ENCODE results near the gene TGM4. TPM values are rescaled to one million over a fixed set of nuclear protein-coding genes. Genes with fewer than 3 reads are reported as not detected.

TGM4 gene
- not detected in 2 replicates for total RNA-seq

DNA sequence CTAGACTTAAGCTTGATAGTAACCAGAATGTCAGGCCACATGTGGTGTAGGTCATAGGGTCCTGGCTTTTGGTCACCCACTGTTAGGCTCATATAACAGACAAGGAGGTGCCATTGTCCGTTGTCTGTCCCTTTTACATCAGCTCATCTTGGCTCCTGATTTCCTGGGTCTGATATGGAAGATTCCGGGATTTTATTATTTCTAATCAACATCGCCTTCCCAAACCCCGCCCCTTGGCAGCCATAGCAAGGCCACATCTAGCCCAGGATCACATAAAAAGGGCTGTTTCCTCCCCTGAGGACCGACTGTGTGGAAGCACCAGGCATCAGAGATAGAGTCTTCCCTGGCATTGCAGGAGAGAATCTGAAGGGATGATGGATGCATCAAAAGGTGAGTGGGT is at the start of gene TGM4:
TSS of gene TGM4 (plus strand) at position 301 of the 400 bp plus-strand sequence. CDS start at position 372, 71 bp downstream.
- DNase-seq (no peak), ATAC-seq (ENCODE audit: low read depth) (no peak)
- POLR2A ChIA-PET = no interaction called here
- TF ChIP-seq, protein P1, sequence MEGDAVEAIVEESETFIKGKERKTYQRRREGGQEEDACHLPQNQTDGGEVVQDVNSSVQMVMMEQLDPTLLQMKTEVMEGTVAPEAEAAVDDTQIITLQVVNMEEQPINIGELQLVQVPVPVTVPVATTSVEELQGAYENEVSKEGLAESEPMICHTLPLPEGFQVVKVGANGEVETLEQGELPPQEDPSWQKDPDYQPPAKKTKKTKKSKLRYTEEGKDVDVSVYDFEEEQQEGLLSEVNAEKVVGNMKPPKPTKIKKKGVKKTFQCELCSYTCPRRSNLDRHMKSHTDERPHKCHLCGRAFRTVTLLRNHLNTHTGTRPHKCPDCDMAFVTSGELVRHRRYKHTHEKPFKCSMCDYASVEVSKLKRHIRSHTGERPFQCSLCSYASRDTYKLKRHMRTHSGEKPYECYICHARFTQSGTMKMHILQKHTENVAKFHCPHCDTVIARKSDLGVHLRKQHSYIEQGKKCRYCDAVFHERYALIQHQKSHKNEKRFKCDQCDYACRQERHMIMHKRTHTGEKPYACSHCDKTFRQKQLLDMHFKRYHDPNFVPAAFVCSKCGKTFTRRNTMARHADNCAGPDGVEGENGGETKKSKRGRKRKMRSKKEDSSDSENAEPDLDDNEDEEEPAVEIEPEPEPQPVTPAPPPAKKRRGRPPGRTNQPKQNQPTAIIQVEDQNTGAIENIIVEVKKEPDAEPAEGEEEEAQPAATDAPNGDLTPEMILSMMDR (IDR thresholded peaks at IDR 0.05) = no peak
- intact Hi-C loops (cut with micrococcal nuclease) = no loop called here
- Mint-ChIP-seq H3K27me3 (peaks cover 2% of the 10 kb centered on the region), H3K27ac (no peak within 1 kb of the TSS), H3K4me1 (no peaks in the 10 kb centered on the region), H3K36me3 (ENCODE audit: low read depth) (no peaks in the 10 kb centered on the region), H3K9me3 (no peaks in the 10 kb centered on the region), H3K4me3 (no peak within 1 kb of the TSS)
- CTCF ChIA-PET = no interaction called here

DNA sequence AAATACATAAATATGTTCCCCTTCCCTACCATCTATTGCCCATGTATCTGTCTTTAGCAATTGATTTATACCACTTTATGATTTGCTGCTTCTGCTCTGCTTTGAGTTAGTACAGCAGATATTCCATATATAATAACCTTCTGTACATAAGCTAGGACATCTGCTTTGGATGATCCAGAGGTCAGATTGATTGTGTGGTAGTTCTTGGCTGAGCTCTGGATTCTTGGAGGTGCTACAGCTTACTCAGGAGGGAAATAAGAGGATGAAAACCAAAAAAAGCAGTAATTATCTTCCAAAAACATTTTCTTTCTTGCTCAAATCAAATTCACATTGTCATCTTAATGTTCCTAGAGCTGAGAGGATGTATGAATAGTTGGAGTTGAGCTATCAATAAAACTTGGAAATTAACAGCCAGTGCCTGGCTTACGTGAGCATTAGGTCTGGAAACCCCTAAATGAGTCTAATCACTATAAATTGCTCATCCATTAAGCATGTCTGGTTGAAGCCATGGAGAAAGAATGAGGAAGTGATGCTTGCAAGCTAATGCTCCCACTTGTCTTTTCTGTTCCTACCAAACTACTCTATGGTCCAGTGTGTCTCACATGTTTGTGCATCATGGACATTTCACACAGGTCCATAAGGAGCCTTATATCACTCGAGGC is 49.0 kb upstream of the TGM4 start:
- Mint-ChIP-seq H3K27ac (no peak overlapping the region), H3K4me1 (peaks cover 10% of the 10 kb centered on the region), H3K36me3 (ENCODE audit: low read depth) (no peaks in the 10 kb centered on the region), H3K27me3 (no peaks in the 10 kb centered on the region), H3K4me3 (no peak overlapping the region), H3K9me3 (no peaks in the 10 kb centered on the region)
- ChIA-PET CTCF (no interaction called here), POLR2A (no interaction called here)
- TF ChIP-seq, protein P1 (IDR thresholded peaks at IDR 0.05) = no peak
- no peak for ATAC-seq (ENCODE audit: low read depth)
- DNase-seq = no peak
- intact Hi-C loops (cut with micrococcal nuclease) = no loop called here

DNA sequence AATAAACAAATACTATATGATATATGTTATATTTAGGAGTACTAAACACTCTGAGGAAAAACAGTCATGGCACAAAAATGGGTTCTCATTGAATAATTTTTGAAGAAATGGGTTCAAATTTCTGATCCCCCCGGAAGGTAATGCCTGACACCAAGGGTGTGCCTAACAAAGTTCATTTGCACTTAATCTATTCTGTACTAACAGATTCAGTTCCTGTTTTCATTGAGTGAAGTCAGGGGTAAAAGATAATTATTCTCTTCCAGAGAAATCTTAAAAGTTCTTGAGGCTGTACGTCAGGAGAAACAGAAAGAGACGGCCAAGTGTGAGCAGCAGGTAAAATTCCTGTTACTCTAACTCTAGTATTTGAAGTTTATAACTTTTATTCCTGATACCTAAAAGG is 47.2 kb upstream of the TGM4 start:
- Mint-ChIP-seq H3K36me3 (ENCODE audit: low read depth) (no peaks in the 10 kb centered on the region), H3K4me1 (peaks cover 10% of the 10 kb centered on the region), H3K27me3 (no peaks in the 10 kb centered on the region), H3K9me3 (no peaks in the 10 kb centered on the region), H3K4me3 (no peak overlapping the region), H3K27ac (no peak overlapping the region)
- ChIA-PET CTCF (no interaction called here), POLR2A (no interaction called here)
- DNase-seq = no peak
- TF ChIP-seq, protein P1 (IDR thresholded peaks at IDR 0.05) = no peak
- intact Hi-C loops (cut with micrococcal nuclease) = no loop called here
- ATAC-seq (ENCODE audit: low read depth) = no peak

DNA sequence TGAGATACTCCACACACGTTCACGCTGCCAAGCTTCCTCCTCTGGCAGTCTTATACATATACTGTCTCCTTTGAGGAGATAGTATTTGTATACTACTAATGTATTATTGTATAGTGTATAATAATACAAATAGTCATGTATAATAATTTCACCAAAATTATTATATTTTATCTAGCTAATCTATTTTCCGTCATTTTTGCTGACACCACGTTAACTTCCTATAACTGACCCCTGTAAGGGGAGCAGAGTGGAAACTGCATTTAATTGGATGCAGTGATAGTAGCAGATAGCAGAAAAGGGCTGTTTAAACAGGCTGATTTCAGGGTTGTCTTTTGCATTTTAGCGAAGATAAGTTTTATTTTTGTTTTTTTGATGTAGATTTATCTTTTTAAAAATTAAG is 43.2 kb upstream of the TGM4 start:
- Mint-ChIP-seq H3K4me1 (peaks cover 10% of the 10 kb centered on the region), H3K27ac (no peak overlapping the region), H3K36me3 (ENCODE audit: low read depth) (peaks cover 3% of the 10 kb centered on the region), H3K4me3 (no peak overlapping the region), H3K27me3 (no peaks in the 10 kb centered on the region), H3K9me3 (peaks cover 4% of the 10 kb centered on the region)
- intact Hi-C loops (cut with micrococcal nuclease) = no loop called here
- ChIA-PET POLR2A (no interaction called here), CTCF (no interaction called here)
- DNase-seq (no peak), ATAC-seq (ENCODE audit: low read depth) (no peak)
- TF ChIP-seq, protein P1 (IDR thresholded peaks at IDR 0.05) = no peak

DNA sequence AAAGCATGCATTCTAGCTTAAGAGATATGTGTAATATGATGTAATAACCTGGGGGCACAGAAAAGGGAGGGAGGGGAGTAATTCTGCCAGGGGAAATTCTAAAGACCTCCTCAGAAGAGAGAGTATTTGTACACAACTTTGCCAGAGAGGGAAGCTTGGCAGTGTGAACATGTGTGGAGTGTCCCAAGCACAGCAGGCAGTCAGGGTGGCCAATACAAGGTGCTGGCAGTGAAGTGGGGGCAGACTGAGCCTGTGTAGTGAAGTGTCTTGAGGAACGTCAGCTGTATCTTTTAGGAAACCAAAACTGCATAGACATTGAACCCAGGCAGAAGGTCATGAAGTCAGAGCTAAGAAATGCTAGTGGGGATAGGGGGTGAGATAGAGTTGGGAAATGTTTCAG is 42.4 kb upstream of the TGM4 start:
- Mint-ChIP-seq H3K27ac (no peak overlapping the region), H3K9me3 (peaks cover 9% of the 10 kb centered on the region), H3K4me1 (peaks cover 6% of the 10 kb centered on the region), H3K27me3 (no peaks in the 10 kb centered on the region), H3K4me3 (no peak overlapping the region), H3K36me3 (ENCODE audit: low read depth) (peaks cover 6% of the 10 kb centered on the region)
- intact Hi-C loops (cut with micrococcal nuclease) = no loop called here
- ChIA-PET POLR2A (no interaction called here), CTCF (no interaction called here)
- ATAC-seq (ENCODE audit: low read depth) (no peak), DNase-seq (no peak)
- TF ChIP-seq, protein P1 (IDR thresholded peaks at IDR 0.05) = no peak

Measured in activated B cell treated with CpG ODN at 0.5 μM for 24 hours (primary cell).